Cerebellar cortex (tissue), 1 donor: Measurements from ENCODE around the gene DAB2IP.
A peak's percentile ranks its signal among the peaks of the same experiment; 100 is the strongest.

Source experiments
- DNase-seq: peaks from one replicate; pipeline ENCODE4 v3.0.0-alpha.2; 2015; ENCODE audit warnings: low spot score

Gene DAB2IP

GRCh38 chr9:121744687-121745395, 93.4 kb downstream of the DAB2IP start:
- no peak for DNase-seq

DNA sequence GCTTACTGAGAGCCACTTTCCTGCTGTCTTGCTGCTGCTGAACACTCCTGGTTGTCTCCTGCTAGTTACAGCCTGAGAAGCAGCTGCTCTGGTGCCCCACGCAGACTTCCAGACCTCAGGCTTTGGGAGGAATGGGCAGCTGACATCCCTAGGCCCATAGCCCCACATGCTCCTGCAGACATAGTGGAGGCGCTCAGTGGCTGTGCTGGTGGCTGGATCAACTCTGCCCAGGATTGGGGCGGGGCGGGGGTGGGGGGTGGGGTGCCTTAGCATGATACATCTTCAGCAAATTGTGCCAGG, 93.9 kb downstream of the DAB2IP start:
- no peak for DNase-seq

DNA sequence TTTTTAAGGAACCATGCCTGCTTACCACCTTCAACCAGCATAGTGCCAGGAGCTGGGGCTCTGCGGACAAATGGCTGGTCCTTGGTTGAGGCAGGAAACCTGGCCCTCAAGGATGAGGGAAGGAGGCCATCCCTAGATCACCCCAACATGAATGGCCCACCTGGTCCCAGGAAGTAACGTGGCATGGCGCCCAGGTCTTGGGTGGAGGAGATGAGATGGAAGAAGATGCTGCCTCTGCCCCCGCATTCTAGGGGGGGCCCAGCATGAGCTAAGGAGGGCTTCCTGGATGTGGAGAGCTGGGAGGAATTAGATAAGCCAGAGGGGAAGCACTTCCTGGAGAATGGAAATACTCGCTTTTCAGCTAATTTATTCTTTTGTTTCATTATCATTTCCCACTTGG, 95.0 kb downstream of the DAB2IP start:
- DNase-seq: no peak

- no peak for DNase-seq
These were observed 95.4 kb downstream of the DAB2IP start for GRCh38 chr9:121746866-121747265.

GRCh38 chr9:121748074-121748473, 96.6 kb downstream of the DAB2IP start:
- DNase-seq: no peak

DNA sequence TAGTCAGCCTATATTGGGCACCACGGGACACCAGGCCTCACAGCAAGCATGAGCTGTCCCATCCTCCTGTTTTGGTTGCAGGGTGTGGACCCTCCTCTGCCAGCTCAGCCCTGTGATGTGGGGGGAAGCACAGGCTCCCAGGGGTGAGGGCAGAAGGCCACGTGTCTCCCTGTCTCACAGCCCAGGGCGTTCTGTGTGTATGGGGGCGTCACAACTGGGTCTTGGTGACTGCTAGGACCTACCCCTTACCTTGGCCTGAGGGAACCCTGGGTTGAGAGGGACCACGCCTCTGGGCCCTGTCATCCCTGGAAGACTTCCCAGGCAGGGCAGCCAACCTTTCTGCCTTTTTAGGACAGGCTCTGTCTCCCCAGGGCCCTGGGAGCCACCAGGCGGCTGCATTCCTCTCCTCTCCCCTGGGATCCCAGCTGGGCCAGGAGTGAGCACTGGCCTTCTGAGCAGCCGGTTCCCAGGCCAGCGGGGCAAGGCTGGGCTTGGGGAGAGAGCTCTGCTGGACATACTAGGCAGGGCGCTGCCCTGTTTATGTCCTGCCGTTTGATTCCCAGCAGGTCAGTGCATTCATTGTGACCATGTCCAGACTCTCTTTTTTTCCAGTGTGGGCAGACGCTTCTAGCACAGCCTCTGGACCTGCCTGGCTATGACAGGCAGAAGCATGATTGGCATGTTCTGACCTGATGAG, 97.4 kb downstream of the DAB2IP start:
- no peak for DNase-seq

- no peak for DNase-seq
These were observed 98.2 kb downstream of the DAB2IP start for GRCh38 chr9:121749614-121750013.

GRCh38 chr9:121750259-121750714, 98.9 kb downstream of the DAB2IP start:
- DNase-seq: no peak

GRCh38 chr9:121750715-121751623, 99.5 kb downstream of the DAB2IP start:
- no peak for DNase-seq

DNA sequence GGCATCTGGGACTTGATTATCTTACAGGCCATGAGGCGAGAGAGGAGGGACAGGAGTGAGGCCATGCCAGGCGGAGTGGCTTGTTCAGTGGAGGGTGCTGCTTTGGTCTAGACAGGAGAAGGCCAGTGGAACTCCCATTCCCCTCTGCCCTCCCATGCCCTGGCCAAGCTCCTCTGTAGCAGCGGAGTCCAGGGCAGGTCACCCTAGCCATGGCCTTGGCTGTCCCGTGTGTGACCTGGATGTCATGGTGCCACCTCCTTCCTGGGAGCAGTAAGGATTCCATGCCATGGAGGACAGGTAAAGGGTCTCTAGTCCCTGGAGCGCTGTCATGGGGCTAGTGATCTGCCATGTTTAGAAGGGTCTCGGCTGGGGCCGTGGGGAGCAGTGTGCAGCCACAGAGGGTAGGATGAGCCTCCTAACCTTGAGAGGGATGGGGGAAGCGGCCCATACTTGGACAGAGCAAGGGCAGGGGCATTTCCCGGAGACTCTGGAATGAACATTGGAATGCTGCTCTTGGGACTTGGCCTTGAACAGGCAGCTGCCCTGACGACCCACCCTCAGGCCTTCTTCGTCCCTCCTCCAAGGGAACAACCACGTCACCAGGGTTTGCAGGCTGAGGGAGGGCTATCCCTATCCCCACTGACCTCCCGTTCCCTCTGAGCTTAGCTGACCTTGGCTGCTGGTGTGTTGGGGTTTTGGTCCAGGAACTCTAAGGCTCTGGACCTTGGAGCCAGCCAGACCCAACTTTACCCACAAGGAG, 100.4 kb downstream of the DAB2IP start:
- DNase-seq: no peak

GRCh38 chr9:121752929-121753328, 101.5 kb downstream of the DAB2IP start:
- DNase-seq: no peak

DNA sequence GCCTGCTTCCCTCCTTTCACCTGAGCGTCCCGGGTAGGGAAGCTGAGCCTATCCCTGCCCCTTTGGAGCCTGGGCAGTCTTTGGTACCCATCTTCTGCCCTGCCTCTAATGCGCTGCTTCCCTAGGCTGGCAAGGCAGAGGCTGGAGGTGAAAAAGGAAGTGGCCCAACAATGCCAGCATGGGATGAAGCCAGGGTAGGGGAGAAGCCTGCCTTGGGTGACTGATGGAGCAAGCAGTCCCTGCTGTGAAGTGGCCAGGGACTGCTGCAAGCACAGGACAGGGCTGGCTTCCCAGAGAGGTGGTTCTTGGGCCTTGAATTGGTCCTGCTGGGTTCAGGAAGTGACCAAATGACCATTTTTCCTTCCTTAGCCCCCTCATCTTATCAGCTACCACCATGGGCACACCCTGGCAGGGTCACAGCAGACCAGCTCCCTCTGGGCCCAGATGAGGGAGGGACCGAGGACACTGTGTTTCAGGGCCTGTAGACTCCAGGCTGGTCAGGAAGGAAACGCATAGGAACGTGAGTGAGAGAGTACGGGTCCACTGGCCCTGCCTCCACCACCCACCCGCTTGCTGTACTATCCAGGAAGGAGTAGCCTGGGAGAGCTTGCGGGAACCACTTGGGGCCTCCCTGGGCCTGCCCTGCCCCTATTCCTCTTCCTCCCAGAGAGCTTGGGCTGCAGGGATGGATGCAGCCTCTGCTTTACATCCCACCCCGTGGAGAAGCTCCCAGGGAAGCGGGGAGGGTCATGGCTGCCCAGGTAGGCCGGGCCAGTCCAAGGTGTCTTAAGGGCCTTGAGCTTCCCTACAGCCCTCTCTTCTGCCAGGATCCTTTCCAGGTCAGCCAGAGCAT, 102.6 kb downstream of the DAB2IP start:
- no peak for DNase-seq

GRCh38 chr9:121754655-121755436, 103.4 kb downstream of the DAB2IP start:
- DNase-seq: no peak

- no peak for DNase-seq
These were observed 104.1 kb downstream of the DAB2IP start for GRCh38 chr9:121755581-121755980.

DNA sequence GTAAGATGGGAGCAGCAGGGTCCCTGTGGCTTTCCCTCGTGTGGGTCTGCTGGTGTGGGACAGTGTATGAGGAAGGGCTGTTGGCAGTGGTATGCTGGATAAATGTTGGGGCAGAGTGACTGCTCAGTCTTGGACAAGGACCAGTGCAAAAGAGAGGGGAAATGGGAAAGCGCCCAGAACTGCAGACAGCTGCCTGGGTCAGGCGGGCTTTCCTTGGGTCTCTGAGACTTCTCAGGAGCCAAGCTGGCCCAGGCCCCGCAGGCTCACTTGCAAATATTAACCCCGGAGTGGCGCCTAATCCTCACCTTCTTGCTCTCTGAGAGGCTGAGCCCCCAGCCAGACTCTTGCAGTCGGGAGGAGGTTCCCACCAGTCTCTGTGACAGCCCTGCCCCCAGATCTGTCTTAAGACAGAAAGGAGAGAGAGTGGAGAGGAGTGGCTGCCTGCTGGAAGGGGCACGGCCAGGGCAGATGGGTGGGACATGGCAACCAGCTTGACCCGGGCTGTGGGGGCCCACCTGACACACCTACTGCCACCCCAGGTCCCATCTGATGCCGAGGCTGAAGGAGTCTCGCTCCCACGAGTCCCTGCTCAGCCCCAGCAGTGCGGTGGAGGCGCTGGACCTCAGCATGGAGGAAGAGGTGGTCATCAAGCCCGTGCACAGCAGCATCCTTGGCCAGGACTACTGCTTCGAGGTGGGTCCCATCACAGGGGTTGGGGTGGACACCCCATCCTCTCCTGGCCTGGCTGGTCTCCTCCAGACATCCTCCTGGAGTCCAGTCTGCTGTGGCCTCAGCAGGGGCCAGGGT, 105.2 kb downstream of the DAB2IP start:
- no peak for DNase-seq

DNA sequence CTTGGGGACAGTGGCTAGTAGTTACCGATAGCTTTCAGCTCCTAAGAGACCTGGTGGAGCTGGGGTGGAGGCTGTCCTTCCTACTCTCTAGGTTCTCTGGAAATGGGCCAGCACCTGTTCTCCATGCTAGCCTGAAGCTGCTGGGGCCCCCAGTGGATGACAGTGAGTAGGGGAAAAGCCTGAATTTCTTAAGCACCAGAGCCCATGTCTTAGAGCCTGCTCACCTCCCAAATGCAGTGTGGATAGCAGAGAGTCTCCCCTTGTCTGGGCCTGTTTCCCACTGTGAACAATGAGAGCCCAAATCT, 105.8 kb downstream of the DAB2IP start:
- peak; percentile 64 for DNase-seq

- DNase-seq: peak; percentile 55
These were observed 107.3 kb downstream of the DAB2IP start for GRCh38 chr9:121758693-121759092.

GRCh38 chr9:121759996-121760395, 108.6 kb downstream of the DAB2IP start:
- no peak for DNase-seq

DNA sequence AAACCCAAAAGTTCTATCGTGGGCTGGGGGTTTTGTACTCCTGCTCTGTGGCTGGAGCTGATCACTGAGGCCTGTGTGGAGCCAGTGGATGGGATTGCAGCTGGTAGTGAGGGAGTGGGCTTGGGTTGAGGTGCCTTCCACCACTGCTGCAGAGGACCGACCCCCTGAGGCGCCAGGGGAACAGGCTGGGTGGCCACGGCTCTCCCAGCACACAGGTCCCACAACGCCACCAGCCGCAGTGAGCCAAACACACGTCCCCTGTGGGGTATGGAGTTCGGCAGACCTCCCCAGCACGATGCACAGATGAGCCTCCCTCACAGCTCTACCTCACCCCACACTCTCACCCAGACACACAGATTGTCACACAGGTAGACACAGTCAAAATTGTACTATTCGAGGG, 109.1 kb downstream of the DAB2IP start:
- no peak for DNase-seq

GRCh38 chr9:121763131-121763530, 111.7 kb downstream of the DAB2IP start:
- DNase-seq: no peak
